HG03280 (cell line): ENCODE results near the gene BANP.
"Not testable (repeated sequence)": the region's sequence is repeated elsewhere in the genome, so short reads cannot be mapped to it uniquely, and the experiment has no call there.

Experiments
- ATAC-seq: cut with Tn5 transposase; IDR thresholded peaks from one replicate; pipeline ENCODE4 v1.9.1; 2021; ENCODE audit warnings: mild to moderate bottlenecking, moderate library complexity; ENCODE audit not compliant: unreplicated experiment

The BANP gene

DNA sequence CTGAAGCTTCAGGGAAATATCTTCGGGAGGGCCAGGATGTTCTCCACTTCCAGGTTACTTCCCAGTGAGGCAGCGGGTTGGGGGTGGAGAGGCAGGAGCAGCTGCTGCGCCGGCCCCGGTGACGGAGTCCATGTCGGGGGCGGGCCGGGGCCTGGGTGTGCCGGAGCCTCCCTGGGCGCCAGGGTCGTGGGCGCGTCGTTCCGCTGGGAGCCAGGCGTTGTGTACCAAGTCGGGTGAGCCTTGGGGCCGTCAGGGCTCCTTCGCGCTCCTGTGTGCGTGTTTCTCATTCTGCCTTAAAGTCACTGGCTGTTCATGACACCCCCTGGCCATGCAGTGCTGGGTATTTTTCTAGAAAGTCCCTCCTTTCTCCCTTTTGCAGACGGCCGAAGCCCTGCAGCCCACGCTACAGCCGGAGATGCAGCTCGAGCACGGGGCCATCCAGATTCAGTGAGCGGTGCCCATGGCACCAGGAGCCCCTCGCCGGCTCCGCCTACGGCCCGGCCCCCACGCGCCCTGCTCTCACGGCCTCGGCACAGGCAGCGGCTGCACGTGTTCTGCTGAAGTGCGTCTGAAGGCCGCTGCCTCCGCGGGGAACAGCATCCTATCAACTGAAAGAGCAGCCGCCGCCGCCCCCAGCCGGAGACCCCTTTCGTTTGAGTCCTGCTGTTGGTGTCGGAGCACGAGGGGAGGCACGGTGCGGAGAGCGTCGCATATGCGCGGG, 125.1 kb downstream of the BANP start:
- no peak for ATAC-seq

DNA sequence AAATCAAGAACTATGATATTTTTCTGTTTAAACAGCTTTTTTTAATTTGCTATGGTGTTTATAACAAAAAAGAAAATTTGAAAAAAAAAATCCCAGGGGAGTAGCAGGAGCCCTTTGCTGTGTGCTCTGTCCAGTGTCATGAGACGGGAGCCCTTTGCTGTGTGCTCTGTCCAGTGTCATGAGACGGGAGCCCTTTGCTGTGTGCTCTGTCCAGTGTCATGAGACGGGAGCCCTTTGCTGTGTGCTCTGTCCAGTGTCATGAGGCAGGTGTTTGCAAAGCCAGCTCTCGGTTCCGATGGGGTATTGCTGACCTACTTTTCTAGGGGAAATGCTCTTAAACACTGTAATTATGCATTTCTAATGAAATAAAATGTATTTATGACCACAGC, 125.7 kb downstream of the BANP start:
- ATAC-seq, result not testable (repeated sequence)

DNA sequence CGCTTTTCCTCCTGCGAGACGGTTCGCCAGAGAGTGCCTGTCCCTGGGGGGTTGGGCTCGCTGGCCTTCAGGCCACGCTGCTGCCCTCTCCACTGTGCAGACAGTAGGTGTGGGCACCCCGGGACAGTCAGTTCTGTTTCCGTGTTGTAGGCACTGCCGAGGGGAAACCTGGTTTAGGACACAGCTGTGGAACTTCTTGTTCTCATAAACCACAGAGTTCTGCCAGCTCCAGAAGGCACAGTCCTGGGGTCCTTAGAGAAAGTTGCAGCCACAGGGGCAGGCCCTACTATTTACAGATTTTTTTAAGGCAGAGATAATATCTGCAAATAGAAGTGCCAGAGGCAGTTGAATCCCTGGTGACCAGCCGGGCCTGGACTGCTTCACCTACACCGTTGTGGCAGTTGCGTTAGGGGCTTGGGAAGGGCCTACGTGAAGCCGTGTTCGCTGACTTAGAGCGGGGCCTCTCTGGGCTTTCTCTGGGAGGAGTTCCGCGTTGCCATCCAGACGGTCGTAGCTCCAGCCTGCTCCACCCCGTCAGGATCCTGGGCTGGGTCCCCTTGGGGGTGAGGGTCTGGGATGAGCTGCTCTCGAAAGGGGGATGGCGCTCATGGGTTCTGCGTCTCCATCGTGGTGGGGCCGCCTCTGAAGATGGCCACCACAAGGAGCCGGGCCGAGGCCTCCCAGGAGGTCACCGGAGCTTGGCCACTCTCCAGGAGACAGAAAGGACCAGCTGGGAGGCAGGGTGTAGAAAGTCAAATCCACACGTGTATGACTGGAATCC, 126.3 kb downstream of the BANP start:
- no peak for ATAC-seq

DNA sequence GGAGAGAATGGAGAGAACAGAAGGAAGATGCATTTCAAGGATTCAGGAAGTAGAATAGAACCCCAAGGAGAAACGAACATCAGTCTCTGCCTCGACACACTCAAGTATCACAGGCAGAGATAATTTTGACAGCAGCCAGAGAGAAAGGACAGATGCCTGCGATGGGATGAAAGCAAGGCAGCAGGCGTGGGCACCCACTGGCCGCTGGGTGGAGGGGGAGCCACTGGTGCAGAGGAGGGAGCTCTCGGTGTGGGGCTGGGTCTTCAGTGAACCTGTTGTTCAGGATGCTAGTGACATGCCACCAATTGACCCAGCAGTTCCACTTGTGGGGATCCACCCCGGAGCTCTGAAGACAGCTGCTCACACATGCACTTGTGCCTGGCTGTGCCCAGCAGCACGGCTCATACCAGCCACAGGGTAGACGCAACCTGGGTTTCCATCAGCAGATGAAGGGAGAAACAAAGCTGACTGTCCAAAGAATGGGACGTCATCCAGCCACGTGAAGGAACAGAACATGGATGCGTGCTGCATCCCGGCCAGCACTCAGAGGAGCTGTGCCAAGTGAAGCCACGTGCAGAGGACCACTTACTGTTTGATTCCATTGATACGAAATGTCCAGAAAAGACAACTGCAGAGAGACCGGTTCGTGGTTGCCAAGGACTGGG, 127.0 kb downstream of the BANP start:
- no peak for ATAC-seq

DNA sequence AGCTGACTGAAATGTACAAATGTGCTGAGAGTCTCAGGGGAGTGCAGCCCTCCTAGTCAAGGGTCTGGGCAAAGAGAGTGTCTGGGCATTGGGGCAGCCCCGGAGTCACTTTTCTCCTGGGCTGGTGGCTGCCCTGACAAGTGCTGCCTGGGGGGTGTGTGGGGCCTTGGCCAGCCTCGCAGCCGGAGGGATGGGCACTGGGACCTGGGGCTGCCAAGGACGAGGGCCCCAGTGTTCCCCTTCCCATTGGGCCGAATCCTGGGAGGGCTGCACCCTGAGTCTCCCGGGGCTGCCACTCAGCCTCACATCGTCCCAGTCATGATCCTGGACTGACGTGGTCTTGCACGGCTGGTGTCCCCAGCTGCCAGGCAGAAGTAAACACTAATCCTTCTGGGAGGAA, 132.3 kb downstream of the BANP start:
- ATAC-seq, result no peak

DNA sequence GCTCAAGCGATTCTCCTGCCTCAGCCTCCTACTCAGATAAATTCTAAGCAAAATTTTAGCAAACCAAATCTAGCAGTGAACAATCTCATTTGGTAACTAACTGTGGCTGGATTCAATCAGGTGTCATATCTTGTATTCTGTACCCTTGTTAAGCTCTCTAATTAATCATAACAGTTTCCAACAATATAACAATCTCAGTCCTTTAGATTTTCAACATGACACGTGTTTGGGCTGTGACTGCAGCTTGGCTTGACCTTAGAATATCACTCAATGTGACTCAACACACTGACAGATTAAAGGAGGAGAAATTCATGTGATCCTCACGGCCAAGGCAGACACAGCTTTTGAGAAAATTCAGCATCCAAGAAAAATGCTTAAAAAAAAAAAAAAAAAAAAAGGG, 133.6 kb downstream of the BANP start:
- no peak for ATAC-seq

DNA sequence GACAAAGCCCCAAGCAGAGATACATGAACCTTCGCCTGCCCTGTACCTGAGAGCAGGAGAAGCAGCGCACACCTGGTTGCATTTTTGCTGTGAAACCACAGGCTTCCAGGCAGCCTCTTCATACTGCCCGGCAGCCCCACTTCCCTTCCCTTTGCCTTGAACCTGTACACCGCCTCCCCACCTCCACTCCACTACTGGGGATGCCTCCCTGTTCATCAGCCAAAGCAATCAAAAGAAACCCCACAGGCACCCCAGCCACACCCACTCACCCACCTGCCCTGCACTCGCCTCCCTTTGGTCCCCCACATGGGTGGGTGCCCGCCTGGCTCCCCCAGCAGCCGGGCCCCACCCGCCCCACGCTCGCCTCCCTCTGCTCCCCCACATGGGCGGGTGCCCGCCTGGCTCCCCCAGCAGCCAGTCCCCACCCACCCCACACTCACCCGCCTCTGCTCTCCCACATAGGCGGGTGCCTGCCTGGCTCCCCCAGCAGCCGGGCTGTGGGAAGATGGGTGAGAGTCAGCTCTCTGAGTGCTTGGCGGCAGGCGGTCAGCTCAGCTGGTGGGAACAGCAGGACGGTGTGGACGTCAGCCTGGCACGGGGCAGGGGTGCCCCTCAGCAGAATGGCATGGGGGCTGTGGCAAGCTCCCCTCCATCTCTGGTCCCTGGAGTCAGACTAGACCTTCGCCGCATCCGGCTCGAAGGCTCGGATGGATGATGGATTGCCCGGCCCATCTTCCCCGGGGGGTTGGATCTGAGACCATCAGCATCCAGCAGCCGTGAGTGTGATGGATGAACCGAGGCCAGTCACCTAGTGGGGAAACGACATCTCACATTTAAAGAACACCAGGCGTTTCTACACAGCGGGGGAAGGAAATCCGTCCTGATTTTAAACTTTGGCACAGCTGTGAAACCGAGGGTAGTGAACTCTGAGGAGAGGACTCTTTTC, 135.6 kb downstream of the BANP start:
- no peak for ATAC-seq

DNA sequence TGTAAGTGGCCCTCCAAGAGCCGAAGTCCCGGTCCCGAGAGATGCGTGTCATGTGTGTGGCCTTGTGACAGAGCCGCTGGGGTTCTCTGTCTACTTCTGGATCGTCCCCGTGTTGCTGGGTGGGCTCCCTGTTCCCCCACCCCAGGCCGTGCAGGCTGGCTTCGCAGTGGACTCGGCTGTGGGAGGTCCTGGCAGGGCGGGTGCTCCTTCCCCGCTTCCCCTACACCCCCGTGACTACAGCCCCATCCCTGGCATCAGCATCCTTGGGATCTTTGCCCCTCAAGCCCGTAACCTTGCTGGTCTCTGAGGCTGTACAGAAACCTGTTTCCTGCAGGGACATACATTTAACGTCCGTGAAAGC, 136.3 kb downstream of the BANP start:
- no peak for ATAC-seq

DNA sequence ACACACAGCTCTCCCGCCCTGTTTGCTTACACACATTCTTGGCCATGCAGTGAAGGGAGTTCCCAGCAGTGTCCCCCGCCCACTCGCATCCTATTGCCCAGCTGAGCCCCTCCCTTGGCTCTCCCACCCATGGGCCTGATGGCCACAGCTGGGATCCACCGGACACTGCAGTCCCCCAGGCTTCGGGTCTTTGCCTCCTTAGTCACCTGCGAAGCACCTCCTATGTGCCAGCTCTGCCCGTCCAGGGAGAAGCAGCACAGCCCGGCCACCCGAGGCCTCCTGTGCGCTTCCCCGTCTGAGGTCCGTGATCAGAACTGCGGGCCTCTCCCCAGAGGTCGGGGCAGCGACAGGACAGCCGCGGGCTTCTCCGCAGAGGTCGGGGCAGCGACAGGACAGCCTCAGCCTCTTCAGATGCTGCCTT, 136.9 kb downstream of the BANP start:
- ATAC-seq, result no peak

DNA sequence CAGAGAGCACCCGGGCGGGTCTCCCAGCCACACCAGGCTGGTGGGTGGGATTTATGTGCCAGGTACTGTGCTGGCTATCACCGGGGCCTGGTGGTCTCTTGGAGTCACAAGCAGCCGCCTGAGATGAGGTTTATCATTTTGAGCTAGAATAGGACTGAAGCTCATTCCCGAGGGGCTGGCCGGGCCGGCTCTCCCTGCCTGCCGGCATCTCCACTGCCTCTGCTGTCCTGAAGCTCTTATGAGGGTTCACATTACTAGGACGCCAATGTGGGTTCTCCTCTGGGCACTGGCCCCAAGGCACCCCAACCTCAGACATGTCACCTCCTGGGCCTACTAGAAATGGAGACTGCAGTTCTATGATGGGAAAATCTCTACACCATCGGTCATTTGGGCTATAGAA, 137.4 kb downstream of the BANP start:
- not testable (repeated sequence) for ATAC-seq

DNA sequence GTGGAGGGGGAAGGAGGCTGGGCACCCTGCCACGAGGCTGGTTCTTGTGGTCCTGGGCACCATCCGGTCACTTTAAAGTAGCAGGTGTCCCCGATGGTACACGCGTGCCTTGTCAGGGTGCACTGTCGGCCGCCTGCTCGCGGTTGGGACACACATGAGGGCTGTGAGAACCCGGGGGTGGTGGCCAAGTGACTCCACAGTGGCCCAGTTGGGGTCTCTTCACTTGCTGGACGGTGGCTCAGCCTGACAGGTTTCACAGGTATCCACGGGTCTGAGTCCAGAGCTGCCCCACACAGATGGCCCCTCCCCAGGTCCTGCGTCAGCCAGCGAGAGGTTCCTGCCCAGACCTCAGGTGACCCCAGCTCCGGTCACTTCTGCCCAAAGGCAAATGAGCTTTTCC, 137.8 kb downstream of the BANP start:
- ATAC-seq, result not testable (repeated sequence)

DNA sequence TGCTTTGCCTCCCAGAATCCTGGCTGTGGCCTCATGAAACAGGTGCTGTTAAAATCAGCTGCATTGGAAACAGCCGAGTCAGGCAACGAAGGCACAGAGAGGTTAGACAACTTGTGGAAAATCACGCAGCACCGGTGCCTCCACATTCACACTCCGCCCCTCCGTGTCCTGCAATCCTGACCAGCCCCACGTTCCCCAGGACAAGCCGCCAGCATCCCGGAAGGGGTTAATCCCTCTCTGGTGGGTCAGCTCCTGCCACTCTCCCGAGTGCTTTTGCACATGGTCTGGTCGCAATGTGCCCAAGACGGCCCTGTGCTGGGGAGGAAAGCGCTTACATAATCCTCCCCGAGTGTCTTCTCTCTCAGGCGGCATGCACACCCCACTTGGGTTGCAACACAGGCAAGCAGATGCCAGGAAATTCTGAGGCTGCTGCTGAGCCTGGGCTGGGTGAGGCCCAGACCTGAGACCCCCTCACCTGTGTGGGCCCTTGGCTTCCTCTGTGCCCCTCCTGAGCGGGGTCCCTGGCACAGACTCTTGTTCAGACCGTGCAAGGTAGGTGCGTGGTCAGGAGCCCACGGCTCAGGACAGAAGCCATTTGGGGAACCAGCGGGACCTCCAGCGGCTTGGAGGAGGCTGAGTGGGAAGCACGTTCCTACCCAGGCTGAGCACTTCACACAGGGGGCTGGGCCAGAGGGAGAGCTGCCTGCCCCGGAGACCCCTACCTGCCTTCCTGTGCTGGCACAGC, 138.6 kb downstream of the BANP start:
- not testable (repeated sequence) for ATAC-seq

DNA sequence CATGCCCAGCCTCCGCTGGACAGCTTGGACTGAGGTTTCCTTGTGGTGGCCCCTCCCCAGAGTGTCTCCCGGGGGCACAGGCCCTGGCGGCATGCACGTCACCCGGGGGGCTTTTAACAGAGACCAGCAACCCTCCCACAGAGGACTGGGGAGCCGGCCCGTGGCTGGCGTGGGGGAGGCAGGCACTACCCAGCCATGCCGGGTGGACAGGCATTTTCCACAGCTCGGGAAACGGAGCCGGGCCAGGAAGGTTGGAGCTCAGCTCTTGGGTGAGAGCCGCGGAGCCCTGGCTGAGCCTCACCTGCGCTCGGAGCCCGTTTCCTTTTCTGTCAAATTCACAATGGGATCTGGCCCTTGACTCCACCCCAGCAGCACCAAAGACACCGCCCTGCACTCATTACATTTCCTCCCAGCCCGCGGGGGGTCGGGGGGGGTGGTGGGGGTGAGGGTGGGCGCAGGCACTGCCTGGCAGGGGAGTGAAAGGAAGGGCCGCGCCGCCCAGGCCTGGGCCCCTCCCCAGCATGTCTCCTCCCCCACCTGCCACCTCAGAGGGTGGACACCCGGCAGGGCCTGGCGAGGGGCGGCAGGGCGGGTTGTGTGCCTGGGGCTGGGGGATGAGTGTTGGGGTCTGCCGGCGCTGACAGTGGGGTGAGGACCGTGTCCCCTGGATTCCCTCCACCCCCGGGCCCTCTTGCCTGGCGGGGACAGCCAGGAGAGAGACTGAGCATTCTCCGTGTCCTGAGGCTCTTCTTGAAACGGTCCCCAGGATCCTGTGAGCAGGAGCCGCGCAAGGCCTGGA, 139.3 kb downstream of the BANP start:
- not testable (repeated sequence) for ATAC-seq

DNA sequence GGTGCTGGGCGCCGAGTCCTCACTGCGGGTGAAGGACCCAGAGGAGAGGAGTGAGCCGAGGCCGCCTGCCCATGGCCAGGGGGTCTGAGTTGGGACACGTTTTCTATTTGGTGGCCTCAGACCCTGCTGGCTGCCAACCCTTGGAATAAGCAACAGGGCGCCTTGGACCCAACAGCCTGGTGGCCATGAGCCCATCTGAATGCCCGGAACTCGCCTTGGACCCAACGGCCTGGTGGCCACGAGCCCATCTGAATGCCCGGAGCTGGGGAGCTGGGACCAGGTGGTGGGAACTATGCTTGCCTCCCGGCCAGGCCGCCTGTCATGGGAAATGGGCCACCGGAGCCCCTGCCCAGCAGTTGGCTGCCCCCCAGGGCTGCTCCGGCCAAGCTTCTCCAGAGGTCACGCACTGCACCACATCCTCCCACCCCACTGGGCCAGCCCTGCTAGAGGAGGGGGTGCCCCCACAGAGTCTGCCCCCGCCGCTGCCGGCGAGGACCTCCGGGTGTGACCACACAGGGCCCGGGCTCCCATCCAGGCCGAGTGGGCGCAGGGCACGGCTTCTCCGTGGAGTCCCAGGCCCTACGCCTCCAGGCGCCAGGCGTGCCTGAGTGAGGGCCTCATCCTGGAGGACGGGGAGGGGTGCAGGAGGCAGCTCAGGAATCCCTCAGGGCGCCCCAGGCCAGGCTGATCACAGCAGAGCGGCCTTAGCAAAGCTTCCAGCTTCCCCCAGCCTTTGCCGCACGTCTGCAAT, 140.2 kb downstream of the BANP start:
- ATAC-seq, result not testable (repeated sequence)

DNA sequence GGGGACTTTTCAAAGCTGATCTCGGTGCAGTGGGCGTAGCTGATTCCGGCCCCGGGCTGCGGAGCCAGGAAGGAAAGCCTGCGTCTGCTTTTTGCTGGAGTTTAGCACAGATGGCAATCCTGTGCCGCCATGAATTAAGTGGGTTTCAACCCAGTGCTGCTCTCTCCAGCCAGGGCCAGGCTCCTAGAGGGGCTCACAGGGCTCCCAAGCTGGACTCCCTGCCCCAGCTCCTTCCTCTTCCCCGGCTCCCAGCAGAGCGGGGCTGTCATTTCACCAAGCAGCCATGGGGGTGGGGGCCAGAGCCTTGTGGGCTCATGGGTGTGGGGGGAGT, 140.7 kb downstream of the BANP start:
- ATAC-seq, result not testable (repeated sequence)

DNA sequence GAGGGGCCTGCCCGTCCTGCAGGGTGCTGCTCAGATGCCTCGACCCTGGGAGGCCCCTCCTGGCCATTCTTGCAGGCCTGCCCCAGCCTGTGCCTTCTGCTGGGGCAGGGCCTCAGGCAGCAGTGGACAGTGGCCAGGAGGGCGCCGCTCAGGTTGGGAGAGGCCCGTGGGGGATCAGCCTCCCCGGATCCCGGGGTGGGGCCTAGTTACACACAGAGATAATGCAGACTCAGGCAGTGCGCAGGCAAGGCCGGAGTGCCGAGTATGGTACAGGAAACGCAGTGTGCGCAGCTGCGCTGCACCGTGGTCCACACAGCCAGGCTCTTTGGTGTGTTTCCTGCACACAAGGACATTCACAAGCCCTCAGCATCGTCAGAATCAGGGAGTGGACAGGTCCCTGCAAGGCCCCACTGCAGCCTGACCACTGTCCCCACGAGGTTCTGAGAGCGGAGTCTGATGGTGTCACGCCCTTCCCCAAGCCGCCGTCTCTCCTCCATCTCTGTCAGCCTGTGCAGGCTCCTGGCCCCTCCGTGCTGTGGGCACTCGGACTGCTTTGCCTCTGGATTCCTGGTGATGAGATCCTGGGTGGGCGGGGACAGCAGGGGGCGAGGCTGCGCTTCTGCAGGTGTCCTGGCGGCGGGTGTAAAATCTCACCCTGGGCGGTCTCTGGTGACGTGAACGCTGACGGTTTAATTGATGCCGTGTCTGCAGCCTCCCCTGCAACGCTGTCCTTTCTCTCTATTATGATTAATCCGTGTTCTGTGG, 141.7 kb downstream of the BANP start:
- not testable (repeated sequence) for ATAC-seq

DNA sequence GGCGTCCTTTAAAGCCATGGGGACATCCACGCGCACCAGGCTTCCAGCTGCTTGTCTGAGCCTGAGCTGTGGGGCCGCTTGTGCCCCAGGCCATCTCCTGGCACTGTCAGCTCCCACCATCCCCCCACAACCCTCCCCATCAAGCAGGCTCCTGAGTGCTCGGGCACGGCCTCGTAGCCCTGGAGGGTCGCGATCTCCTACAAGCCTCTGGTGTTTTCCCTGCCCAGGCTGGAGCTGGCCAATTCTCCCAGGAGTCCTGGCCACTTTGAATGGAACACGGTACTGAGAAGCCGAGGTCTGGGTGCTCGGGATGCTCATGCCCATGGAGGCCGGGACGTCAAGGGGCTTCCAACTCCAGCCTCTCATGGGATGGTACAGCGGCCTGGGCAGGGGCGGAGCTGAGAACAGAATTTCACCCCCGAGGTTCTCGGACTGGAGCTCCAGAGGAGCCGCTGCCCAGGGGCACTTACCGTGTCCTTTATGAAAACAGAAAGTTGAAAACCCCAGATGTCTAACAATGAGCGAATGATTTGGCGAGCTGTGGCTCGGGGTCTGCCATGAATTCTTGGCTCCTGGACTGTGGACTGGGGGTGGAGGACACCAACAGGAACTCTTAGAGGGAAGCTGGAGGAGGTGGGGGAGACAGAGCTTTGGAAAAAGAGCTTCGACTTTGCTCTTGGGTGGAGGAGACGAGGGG, 142.5 kb downstream of the BANP start:
- ATAC-seq, result not testable (repeated sequence)

DNA sequence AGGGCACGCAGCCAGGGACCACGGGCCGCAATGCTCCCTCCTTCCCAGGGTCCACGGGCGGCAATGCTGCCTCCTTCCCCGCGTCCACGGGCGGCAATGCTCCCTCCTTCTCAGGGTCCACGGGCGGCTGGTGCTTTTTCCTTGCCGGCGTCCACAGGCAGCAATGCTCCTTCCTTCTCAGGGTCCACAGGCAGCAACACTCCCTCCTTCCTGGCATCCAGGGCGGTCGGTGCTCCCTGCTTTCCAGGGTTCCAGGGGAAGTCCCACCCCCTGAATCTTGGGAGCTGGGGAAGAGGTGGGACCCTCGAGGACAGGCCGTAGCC, 143.0 kb downstream of the BANP start:
- not testable (repeated sequence) for ATAC-seq
